HUES64 (cell line): ENCODE measurements around the gene EPHB4. TPM values are rescaled to one million over a fixed set of nuclear protein-coding genes. Genes with fewer than 3 reads are reported as not detected.

Experiments
- H3K27ac ChIP-seq: 2 replicates; pipeline ENCODE4 v1.7.0; 2013; ENCODE audit warnings: low read depth, low read length, inconsistent platforms
- H3K27me3 ChIP-seq: 2 replicates; pipeline ENCODE4 v1.6.1; 2013; ENCODE audit warnings: mild to moderate bottlenecking, low read length; ENCODE audit not compliant: insufficient read depth
- H3K36me3 ChIP-seq: 2 replicates; pipeline ENCODE4 v1.6.1; 2013; ENCODE audit warnings: mild to moderate bottlenecking, low read length; ENCODE audit not compliant: insufficient read depth
- H3K4me1 ChIP-seq: 2 replicates; pipeline ENCODE4 v1.6.1; 2013; ENCODE audit warnings: mild to moderate bottlenecking, low read length, moderate library complexity; ENCODE audit not compliant: insufficient read depth
- H3K4me3 ChIP-seq: 2 replicates; pipeline ENCODE4 v1.5.1; 2013; ENCODE audit warnings: mild to moderate bottlenecking, low read length, moderate library complexity
- H3K9ac ChIP-seq: 2 replicates; pipeline ENCODE4 v1.6.1; 2013; ENCODE audit warnings: mild to moderate bottlenecking, low read depth, low read length
- H3K9me3 ChIP-seq: 2 replicates; pipeline ENCODE4 v1.6.1; 2013; ENCODE audit warnings: low read depth, low read length; ENCODE audit not compliant: insufficient read depth
- WGBS: fragments of 150-250, 120-280 bp; methylation state at CpG from one replicate; pipeline ENCODE4 v1.1.7; 2013; ENCODE audit warnings: missing lambda C conversion rate; 5-methylcytosine and 5-hydroxymethylcytosine counted together
- polyA plus RNA-seq, 2 experiments: library from polyadenylated mRNA; stranded (reverse); fragments of 50-300 nt; gene quantifications; one replicate each; pipeline ENCODE4 v1.2.3, GENCODE V29; 2013

EPHB4 gene
- polyA plus RNA-seq (2013, experiment 1 of 2) = 57.8 TPM
- polyA plus RNA-seq (2013, experiment 2 of 2) = 58.2 TPM

GRCh38 chr7:100827330-100828226 lies at the start of gene EPHB4:
Gene EPHB4, minus strand, starts transcription at chr7:100827523. Its CDS starts 493 bp downstream, at chr7:100827030.
- Histone ChIP-seq H3K27me3 (no peaks in the 10 kb centered on the region), H3K9me3 (no peaks in the 10 kb centered on the region), H3K4me3 (peak within 1 kb of the TSS; percentile 81), H3K27ac (peak within 1 kb of the TSS; percentile 96), H3K9ac (peak within 1 kb of the TSS; percentile 85), H3K36me3 (peaks cover 19% of the 10 kb centered on the region), H3K4me1 (peaks cover 3% of the 10 kb centered on the region; the same call in 1 of the 2 replicates)
- under 1% methylated on average over 79 of the region's 80 CpGs for WGBS

GRCh38 chr7:100875356-100875751 lies 48.0 kb upstream of the EPHB4 start:
- no peaks in the 10 kb centered on the region for H3K9me3 ChIP-seq
- H3K9ac ChIP-seq = peak overlapping the region; percentile 91
- peak overlapping the region; percentile 100 for H3K4me3 ChIP-seq
- H3K27me3 ChIP-seq = no peaks in the 10 kb centered on the region
- WGBS = under 1% methylated on average over 39 of the region's 39 CpGs
- H3K36me3 ChIP-seq = peaks cover 73% of the 10 kb centered on the region
- H3K27ac ChIP-seq = peak overlapping the region; percentile 96
- H3K4me1 ChIP-seq = peaks cover 8% of the 10 kb centered on the region; the same call in 1 of the 2 replicates

GRCh38 chr7:100874577-100875355 lies 47.4 kb upstream of the EPHB4 start, which contains the start of gene SRRT:
Gene SRRT, plus strand, starts transcription at chr7:100875103. Its CDS starts 488 bp downstream, at chr7:100875591.
- peaks cover 73% of the 10 kb centered on the region for H3K36me3 ChIP-seq
- H3K9me3 ChIP-seq = no peaks in the 10 kb centered on the region
- H3K4me3 ChIP-seq = peak within 1 kb of the TSS; percentile 100
- peak within 1 kb of the TSS; percentile 96 for H3K27ac ChIP-seq
- H3K4me1 ChIP-seq = peaks cover 8% of the 10 kb centered on the region; the same call in 1 of the 2 replicates
- H3K27me3 ChIP-seq = no peaks in the 10 kb centered on the region
- WGBS = 5% methylated on average over 79 of the region's 79 CpGs
- H3K9ac ChIP-seq = peak within 1 kb of the TSS; percentile 91

- Histone ChIP-seq H3K27ac (peak overlapping the region; percentile 89), H3K4me1 (peaks cover 8% of the 10 kb centered on the region; the same call in 1 of the 2 replicates), H3K4me3 (peak overlapping the region; percentile 100), H3K9me3 (no peaks in the 10 kb centered on the region), H3K36me3 (peaks cover 67% of the 10 kb centered on the region), H3K9ac (peak overlapping the region; percentile 91), H3K27me3 (no peaks in the 10 kb centered on the region)
- 83% methylated on average over 8 of the region's 8 CpGs for WGBS
These were observed 46.9 kb upstream of the EPHB4 start for GRCh38 chr7:100874300-100874576.

GRCh38 chr7:100873599-100874299 lies 46.4 kb upstream of the EPHB4 start:
- Histone ChIP-seq H3K27ac (peak overlapping the region; percentile 89), H3K4me1 (peaks cover 8% of the 10 kb centered on the region; the same call in 1 of the 2 replicates), H3K36me3 (peaks cover 62% of the 10 kb centered on the region), H3K27me3 (no peaks in the 10 kb centered on the region), H3K9ac (peak overlapping the region; percentile 91), H3K4me3 (peak overlapping the region; percentile 100), H3K9me3 (no peaks in the 10 kb centered on the region)
- WGBS = 96% methylated on average over 10 of the region's 10 CpGs

GRCh38 chr7:100867776-100868485 lies 40.6 kb upstream of the EPHB4 start:
- Histone ChIP-seq H3K36me3 (peaks cover 31% of the 10 kb centered on the region), H3K9ac (peak overlapping the region; percentile 95), H3K4me3 (peak overlapping the region; percentile 90), H3K27ac (peak overlapping the region; percentile 98), H3K27me3 (no peaks in the 10 kb centered on the region), H3K4me1 (peaks cover 10% of the 10 kb centered on the region), H3K9me3 (no peaks in the 10 kb centered on the region)
- WGBS = 10% methylated on average over 26 of the region's 27 CpGs

GRCh38 chr7:100867040-100867775 lies 39.9 kb upstream of the EPHB4 start, which contains the start of gene TRIP6:
Gene TRIP6, plus strand, starts transcription at chr7:100867387. Its CDS starts 111 bp downstream, at chr7:100867498.
- Histone ChIP-seq H3K9ac (peak within 1 kb of the TSS; percentile 95), H3K27me3 (no peaks in the 10 kb centered on the region), H3K4me1 (peaks cover 10% of the 10 kb centered on the region), H3K9me3 (no peaks in the 10 kb centered on the region), H3K36me3 (peaks cover 33% of the 10 kb centered on the region), H3K27ac (peak within 1 kb of the TSS; percentile 98), H3K4me3 (peak within 1 kb of the TSS; percentile 90)
- WGBS = under 1% methylated on average over 38 of the region's 42 CpGs

- H3K36me3 ChIP-seq = peaks cover 30% of the 10 kb centered on the region
- peaks cover 10% of the 10 kb centered on the region for H3K4me1 ChIP-seq
- H3K9ac ChIP-seq = peak overlapping the region; percentile 95
- WGBS = 48% methylated on average over 5 of the region's 5 CpGs
- no peaks in the 10 kb centered on the region for H3K9me3 ChIP-seq
- peak overlapping the region; percentile 90 for H3K4me3 ChIP-seq
- H3K27ac ChIP-seq = peak overlapping the region; percentile 98
- no peaks in the 10 kb centered on the region for H3K27me3 ChIP-seq
These were observed 39.4 kb upstream of the EPHB4 start for GRCh38 chr7:100866729-100867039.

GRCh38 chr7:100865938-100866728 lies 38.8 kb upstream of the EPHB4 start:
- H3K36me3 ChIP-seq = peaks cover 30% of the 10 kb centered on the region
- H3K4me3 ChIP-seq = no peak overlapping the region
- peak overlapping the region; percentile 98 for H3K27ac ChIP-seq
- WGBS = 95% methylated on average over 46 of the region's 46 CpGs
- H3K9ac ChIP-seq = peak overlapping the region; percentile 95
- peaks cover 10% of the 10 kb centered on the region for H3K4me1 ChIP-seq
- no peaks in the 10 kb centered on the region for H3K27me3 ChIP-seq
- no peaks in the 10 kb centered on the region for H3K9me3 ChIP-seq
